ENCODE measurements around the gene WDR45B.

The WDR45B gene

DNA sequence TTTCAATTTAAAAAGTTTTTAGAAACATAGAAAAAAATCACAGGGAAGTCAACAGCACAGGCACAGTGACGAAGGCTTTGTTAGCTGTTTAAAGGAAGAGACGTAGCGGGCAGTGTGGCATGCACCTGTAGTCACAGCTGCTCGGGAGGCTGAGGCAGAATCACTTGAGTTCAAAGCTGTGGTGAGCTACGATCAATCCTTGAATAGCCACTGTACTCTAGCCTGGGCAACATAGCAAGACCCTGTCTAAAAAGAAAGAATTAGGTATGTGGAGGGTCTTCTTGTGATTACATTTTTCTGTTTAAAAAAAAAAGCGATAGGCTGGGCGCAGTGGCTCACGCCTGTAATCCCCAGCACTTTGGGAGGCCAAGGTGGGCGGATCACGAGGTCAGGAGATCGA lies 78.6 kb downstream of the WDR45B start:
- H3K27me3 Mint-ChIP-seq: no peaks in the 10 kb centered on the region
- no peak overlapping the region for H3K4me3 Mint-ChIP-seq
- peaks cover 20% of the 10 kb centered on the region for H3K36me3 Mint-ChIP-seq
- DNase-seq (ENCODE audit: low spot score in 2 of 2): no peak
- ATAC-seq (ENCODE audit: low read depth): no peak
- no peaks in the 10 kb centered on the region for H3K9me3 Mint-ChIP-seq
- no peaks in the 10 kb centered on the region for H3K4me1 Mint-ChIP-seq
- H3K27ac Mint-ChIP-seq: no peak overlapping the region

GRCh38 chr17:82568997-82569393 lies 79.2 kb downstream of the WDR45B start:
- Mint-ChIP-seq H3K27me3 (no peaks in the 10 kb centered on the region), H3K36me3 (peaks cover 18% of the 10 kb centered on the region), H3K4me3 (no peak overlapping the region), H3K4me1 (no peaks in the 10 kb centered on the region), H3K27ac (no peak overlapping the region), H3K9me3 (no peaks in the 10 kb centered on the region)
- DNase-seq (ENCODE audit: low spot score in 2 of 2) (no peak), ATAC-seq (ENCODE audit: low read depth) (no peak)

- no peak for DNase-seq (ENCODE audit: low spot score in 2 of 2)
- no peak overlapping the region for H3K4me3 Mint-ChIP-seq
- H3K36me3 Mint-ChIP-seq: peaks cover 13% of the 10 kb centered on the region
- H3K27me3 Mint-ChIP-seq: no peaks in the 10 kb centered on the region
- no peak for ATAC-seq (ENCODE audit: low read depth)
- H3K27ac Mint-ChIP-seq: no peak overlapping the region
- H3K9me3 Mint-ChIP-seq: no peaks in the 10 kb centered on the region
- peaks cover 2% of the 10 kb centered on the region for H3K4me1 Mint-ChIP-seq
Measured at GRCh38 chr17:82567286-82567685, 81.0 kb downstream of the WDR45B start.

DNA sequence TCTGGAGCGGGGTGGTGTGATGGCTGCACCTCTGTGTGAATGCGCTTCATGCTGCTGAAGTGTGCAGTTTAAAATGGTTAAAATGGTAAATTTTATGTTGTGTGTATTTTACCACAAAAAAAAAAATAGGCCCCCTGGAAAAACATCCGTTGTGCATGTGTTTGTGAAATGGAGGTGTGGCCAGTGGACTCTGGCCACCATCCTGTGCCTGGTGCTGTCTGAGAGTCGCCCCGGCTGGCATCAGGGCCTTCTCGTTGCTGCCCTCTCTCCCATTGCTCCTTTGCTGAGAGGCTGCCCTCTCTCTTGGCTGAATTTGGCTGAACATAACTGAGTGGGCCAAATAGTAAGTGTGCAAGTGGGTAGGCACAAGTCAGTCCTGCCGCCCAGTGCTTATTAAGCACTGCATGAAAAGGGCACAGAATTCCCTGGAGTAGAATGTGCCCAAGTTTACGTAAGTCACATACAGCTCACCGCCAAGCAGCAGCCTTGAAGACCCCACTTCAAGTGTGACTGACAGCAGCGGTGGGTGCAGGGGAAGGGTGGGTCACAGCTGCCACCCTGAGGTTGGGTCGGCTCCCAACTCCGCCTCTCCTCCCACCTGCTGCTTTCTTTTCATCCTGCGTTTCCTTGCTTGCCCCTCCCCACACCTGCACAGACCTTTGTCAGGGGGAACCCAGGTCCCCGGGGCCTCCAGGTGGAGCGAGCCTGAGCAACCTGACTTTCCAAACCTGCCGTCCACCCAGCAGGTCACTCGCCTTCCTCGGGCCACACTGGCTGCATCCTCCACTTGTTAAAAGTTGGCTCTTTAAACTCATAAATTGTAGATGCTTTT lies 81.9 kb downstream of the WDR45B start:
- Mint-ChIP-seq H3K27me3 (no peaks in the 10 kb centered on the region), H3K9me3 (no peaks in the 10 kb centered on the region), H3K4me1 (peaks cover 3% of the 10 kb centered on the region), H3K27ac (no peak overlapping the region), H3K36me3 (peaks cover 7% of the 10 kb centered on the region), H3K4me3 (no peak overlapping the region)
- DNase-seq (ENCODE audit: low spot score in 2 of 2) (no peak), ATAC-seq (ENCODE audit: low read depth) (no peak)

GRCh38 chr17:82565551-82565950 lies 82.7 kb downstream of the WDR45B start:
- peaks cover 7% of the 10 kb centered on the region for H3K4me1 Mint-ChIP-seq
- DNase-seq (ENCODE audit: low spot score in 2 of 2): no peak

More at GRCh38 chr17:82565551-82565950, 82.7 kb downstream of the WDR45B start:
- H3K9me3 Mint-ChIP-seq: no peaks in the 10 kb centered on the region
- H3K27ac Mint-ChIP-seq: no peak overlapping the region
- H3K27me3 Mint-ChIP-seq: no peaks in the 10 kb centered on the region
- H3K4me3 Mint-ChIP-seq: no peak overlapping the region
- H3K36me3 Mint-ChIP-seq: peaks cover 7% of the 10 kb centered on the region
- no peak for ATAC-seq (ENCODE audit: low read depth)

All from memory B cell (primary cell).